AG10803 (cell line): ENCODE data around the gene CERK.

Source experiments
- DNase-seq: peaks from one replicate; pipeline ENCODE4 v3.0.0; 2010; ENCODE audit warnings: low read depth
- H3K4me3 ChIP-seq: 2 replicates; pipeline ENCODE4 v1.5.1; 2011; ENCODE audit warnings: mild to moderate bottlenecking, low read length, control low read depth
- TF ChIP-seq, protein P1 (sequence below): conservative IDR thresholded peaks from 2 replicates; pipeline ENCODE4 v1.5.1; 2011; ENCODE audit warnings: mild to moderate bottlenecking, low read length, control low read depth, inconsistent platforms

Gene CERK

DNA sequence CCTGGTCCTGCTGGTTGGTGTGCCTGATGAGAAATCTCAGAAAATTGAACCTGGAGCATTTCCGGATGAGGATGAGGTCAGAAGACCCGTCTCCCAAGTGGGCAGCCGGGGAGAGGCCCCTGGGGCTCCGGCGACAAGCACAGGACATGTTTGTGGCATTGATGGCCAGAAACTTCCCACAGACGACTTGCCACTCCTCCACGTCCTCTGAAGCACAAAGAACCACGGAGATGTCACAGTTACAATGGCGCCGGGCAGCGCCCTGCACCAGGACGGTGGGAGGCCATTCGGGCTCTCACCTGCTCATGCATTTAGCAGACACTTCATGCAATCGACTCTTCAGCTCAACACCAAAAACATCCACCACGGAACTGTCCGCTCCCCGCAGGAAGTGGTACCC, 46.5 kb downstream of the CERK start:
- DNase-seq = no peak
- TF ChIP-seq, protein P1, sequence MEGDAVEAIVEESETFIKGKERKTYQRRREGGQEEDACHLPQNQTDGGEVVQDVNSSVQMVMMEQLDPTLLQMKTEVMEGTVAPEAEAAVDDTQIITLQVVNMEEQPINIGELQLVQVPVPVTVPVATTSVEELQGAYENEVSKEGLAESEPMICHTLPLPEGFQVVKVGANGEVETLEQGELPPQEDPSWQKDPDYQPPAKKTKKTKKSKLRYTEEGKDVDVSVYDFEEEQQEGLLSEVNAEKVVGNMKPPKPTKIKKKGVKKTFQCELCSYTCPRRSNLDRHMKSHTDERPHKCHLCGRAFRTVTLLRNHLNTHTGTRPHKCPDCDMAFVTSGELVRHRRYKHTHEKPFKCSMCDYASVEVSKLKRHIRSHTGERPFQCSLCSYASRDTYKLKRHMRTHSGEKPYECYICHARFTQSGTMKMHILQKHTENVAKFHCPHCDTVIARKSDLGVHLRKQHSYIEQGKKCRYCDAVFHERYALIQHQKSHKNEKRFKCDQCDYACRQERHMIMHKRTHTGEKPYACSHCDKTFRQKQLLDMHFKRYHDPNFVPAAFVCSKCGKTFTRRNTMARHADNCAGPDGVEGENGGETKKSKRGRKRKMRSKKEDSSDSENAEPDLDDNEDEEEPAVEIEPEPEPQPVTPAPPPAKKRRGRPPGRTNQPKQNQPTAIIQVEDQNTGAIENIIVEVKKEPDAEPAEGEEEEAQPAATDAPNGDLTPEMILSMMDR = no peak
- H3K4me3 ChIP-seq = no peak overlapping the region

DNA sequence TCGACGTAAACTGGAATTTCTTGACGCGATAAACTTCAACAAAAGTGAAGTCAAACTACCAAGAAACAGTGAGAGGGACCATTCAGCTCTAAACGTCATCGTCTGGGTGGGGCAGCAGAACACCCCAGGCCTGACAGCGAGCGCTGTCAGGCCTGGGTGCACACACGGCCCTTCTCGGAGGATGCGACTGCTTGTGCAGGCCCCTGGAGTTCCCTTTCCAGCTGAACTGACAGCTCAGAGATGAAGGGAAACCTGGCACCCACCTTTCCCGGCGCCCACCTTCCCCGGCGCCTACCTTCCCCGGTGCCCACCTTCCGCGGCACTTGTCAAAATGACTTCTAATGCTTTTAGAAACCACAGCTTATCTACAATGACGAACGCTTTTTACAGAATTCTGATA, 47.9 kb downstream of the CERK start:
- TF ChIP-seq, protein P1 = no peak
- H3K4me3 ChIP-seq = no peak overlapping the region
- DNase-seq = no peak

DNA sequence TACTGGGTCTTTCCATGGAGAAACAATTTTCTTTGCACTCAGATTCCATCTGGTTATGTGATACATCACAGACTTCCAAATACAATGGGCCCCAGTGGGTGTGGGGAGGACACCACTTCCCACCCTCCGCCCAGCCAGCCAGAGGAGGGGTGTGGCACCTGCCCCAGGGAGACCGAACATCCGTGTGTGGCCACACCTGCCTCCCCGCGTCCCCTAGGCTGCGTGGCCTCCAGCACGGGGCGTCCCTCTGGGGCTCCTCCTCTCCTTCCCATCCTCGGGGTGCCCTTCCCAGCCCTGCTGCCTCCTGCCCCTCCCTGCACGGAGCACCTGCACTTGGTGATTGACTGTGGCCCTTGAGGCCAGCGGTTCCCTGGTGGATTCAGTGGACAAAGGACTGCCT, 49.1 kb downstream of the CERK start:
- TF ChIP-seq, protein P1 = no peak
- no peak for DNase-seq
- H3K4me3 ChIP-seq = no peak overlapping the region

DNA sequence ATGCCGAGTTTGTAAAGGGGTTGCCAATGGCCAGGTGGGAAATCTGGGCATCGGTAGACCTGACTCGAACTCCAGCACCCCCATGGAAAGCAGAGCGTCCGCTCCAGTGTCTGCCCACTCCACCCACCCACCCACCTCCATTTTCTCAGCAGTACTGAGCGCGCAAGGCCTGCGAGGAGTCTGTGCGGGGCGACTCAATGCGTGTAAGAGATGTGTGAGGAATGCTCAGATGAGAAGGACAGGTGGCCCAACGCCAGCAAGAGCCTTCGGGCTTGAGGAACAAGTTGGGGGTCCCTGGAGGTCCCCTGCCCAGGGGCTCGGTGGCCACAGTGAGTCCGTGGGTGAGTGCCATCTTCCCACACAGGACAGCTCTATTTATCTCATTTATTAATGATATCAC, 50.6 kb downstream of the CERK start:
- DNase-seq = no peak
- TF ChIP-seq, protein P1 = no peak
- no peak overlapping the region for H3K4me3 ChIP-seq

DNA sequence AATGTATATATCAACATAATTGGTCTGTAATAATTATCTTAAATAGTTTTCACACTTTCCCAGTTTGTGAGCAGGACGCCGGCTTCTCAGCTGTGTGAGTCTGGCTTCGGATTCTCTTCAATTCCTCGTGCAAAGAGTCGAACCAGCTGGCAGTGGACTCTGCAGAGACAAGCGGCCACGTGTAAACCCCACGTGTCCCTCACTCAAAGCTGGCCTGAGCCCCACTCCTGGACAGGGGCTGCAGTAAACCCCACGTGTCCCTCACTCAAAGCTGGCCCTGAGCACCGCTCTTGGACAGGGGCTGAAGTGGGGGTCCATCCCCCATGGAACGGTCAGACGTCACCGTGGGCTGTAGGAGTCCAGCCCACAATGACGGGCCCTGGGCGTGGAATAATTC, 51.0 kb downstream of the CERK start:
- no peak for DNase-seq
- TF ChIP-seq, protein P1 = no peak
- no peak overlapping the region for H3K4me3 ChIP-seq

DNA sequence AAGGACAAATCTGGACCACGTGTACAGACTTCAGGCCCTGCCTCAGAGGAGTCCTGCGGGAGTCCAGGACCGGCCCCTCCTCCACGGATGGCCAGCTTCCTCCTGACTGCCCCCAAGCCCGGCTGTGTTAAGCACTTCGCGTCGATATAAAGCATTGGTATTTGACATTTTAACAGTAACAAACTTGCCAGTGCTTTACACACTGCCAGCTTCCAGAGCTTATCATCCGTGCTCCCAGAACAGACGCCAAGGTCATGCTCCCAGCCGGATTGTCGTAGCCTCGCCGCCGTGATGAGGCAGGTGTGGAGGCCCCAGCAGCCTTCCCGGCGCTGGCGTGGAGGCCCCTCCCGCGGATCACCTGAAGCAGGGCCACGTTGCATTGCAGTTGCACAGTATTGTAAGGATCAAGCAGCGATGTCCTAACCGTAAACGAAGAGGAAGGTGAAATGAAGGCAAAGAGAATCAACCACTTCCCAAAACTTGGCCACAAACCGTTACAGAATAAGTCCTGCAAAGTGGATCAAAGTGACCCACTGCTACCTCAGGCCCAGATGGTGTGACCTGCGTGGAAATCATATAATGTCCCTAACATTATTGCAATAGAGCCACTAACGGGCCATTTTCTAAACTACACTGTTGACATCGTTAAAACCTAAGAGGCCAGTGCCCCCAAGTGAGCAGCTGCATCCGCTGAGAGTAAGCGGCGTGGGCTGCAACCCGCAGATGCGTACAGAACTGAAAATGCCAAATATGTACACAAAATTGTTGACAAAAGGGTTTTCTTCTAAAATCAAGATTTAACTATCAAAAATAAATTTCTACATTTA, 51.6 kb downstream of the CERK start:
- no peak overlapping the region for H3K4me3 ChIP-seq
- DNase-seq = no peak
- TF ChIP-seq, protein P1 = no peak

DNA sequence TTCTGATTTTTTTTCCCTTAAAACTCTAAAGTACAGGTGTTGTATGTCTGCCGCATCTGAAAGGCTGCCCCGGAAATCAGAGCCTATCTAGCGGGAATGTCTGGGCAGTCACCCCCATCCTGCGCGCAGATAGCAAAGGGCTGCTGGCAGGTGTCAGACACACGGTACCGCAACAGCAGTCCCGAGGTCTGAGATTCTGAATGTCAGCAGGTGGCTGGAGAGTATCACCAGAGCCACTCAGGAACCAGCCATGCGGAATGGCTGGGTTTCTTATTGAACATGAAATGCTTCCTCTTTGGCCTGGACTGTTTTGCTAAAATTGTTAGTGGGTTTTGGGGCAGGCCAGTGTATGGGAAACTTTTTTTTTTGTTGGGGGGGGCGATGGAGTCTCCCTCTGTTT, 53.3 kb downstream of the CERK start:
- no peak overlapping the region for H3K4me3 ChIP-seq
- DNase-seq = no peak
- TF ChIP-seq, protein P1 = no peak
